CD14-positive monocyte (primary cell): ENCODE data around the gene TMEM120B. TPM values are rescaled to one million over a fixed set of nuclear protein-coding genes. Genes with fewer than 3 reads are reported as not detected.
"Not testable (repeated sequence)": the region's sequence is repeated elsewhere in the genome, so short reads cannot be mapped to it uniquely, and the experiment has no call there.

Source experiments
- DNase-seq, 3 donors: peaks; one replicate each; pipeline ENCODE4 v3.0.0-alpha.2; 2011 to 2022
- H2AFZ ChIP-seq: 2 replicates; pipeline ENCODE4 v1.6.0; 2012; ENCODE audit warnings: mild to moderate bottlenecking, low read depth, low read length, inconsistent platforms; ENCODE audit not compliant: insufficient read depth, poor library complexity, severe bottlenecking
- H3K27ac ChIP-seq, 2 donors: 1 replicate in 1 of 2; 2 replicates in 1 of 2; pipeline ENCODE4 v1.5.1; 2012 to 2013; ENCODE audit warnings: low read length in 2 of 2, control low read depth in 1 of 2, inconsistent platforms in 1 of 2, low read depth in 1 of 2, mild to moderate bottlenecking in 1 of 2
- H3K27me3 ChIP-seq, 2 donors: one replicate each; pipeline versions ENCODE4 v1.6.0 to v1.6.1; 2011 to 2013; ENCODE audit warnings: low read length in 2 of 2; ENCODE audit not compliant: control insufficient read depth in 2 of 2, insufficient read depth in 2 of 2
- H3K36me3 ChIP-seq, 2 donors: replicated peaks in 1 of 2; 1 replicate in 1 of 2; 2 replicates in 1 of 2; pipeline versions ENCODE4 v1.5.1 to v1.6.1; 2012 to 2013; ENCODE audit warnings: low read length in 2 of 2, control low read depth in 1 of 2, inconsistent platforms in 1 of 2, mild to moderate bottlenecking in 1 of 2; ENCODE audit not compliant: insufficient read depth in 2 of 2, control insufficient read depth in 1 of 2
- H3K4me1 ChIP-seq, 2 donors: 1 replicate in 1 of 2; 2 replicates in 1 of 2; pipeline versions ENCODE4 v1.5.1 to v1.6.1; 2012 to 2013; ENCODE audit warnings: low read length in 2 of 2, control low read depth in 1 of 2, inconsistent platforms in 1 of 2, mild to moderate bottlenecking in 1 of 2, moderate library complexity in 1 of 2; ENCODE audit not compliant: insufficient read depth in 2 of 2, control insufficient read depth in 1 of 2
- H3K4me2 ChIP-seq: replicated peaks from 2 replicates; pipeline ENCODE3; 2012; ENCODE audit warnings: low read length, moderate library complexity, mild to moderate bottlenecking; ENCODE audit not compliant: poor library complexity, severe bottlenecking; ENCODE audit errors: extremely low read depth
- H3K4me3 ChIP-seq, 3 experiments: fragments of 200-600 bp in 1 of 3; sonication (generic) in 1 of 3; replicated peaks in 1 of 3; 1 replicate in 2 of 3; 2 replicates in 1 of 3; pipeline ENCODE4 v1.5.1; 2011 to 2013; ENCODE audit warnings: low read length in 3 of 3, mild to moderate bottlenecking in 3 of 3, control low read depth in 2 of 3, low read depth in 2 of 3, inconsistent platforms in 1 of 3, moderate library complexity in 1 of 3
- H3K79me2 ChIP-seq: 2 replicates; pipeline ENCODE4 v1.6.0; 2012; ENCODE audit warnings: mild to moderate bottlenecking, control low read depth, inconsistent platforms, low read length, moderate library complexity; ENCODE audit not compliant: insufficient read depth
- H3K9ac ChIP-seq: 2 replicates; pipeline ENCODE4 v1.6.0; 2017; ENCODE audit warnings: low read length, mild to moderate bottlenecking; ENCODE audit not compliant: insufficient read depth, poor library complexity, severe bottlenecking
- H3K9me3 ChIP-seq, 2 donors: replicated peaks in 1 of 2; 1 replicate in 1 of 2; 2 replicates in 1 of 2; pipeline versions ENCODE4 v1.5.1 to v1.6.1; 2012 to 2013; ENCODE audit warnings: low read length in 2 of 2, control low read depth in 1 of 2; ENCODE audit not compliant: control insufficient read depth in 1 of 2, insufficient read depth in 1 of 2
- H4K20me1 ChIP-seq: 2 replicates; pipeline ENCODE4 v1.6.0; 2012; ENCODE audit warnings: mild to moderate bottlenecking, low read length, control low read depth, moderate library complexity; ENCODE audit not compliant: insufficient read depth
- H3K27ac Mint-ChIP-seq, 7 donors: one replicate each; pipeline ENCODE4 v1.8.0; 2020; ENCODE audit warnings: mild to moderate bottlenecking in 7 of 7, mixed read lengths in 7 of 7, moderate library complexity in 6 of 7, inconsistent platforms in 2 of 7
- H3K27me3 Mint-ChIP-seq, 3 donors: one replicate each; pipeline ENCODE4 v1.8.0; 2021 to 2022; ENCODE audit warnings: low read depth in 3 of 3, mild to moderate bottlenecking in 3 of 3, mixed read lengths in 3 of 3, moderate library complexity in 3 of 3, inconsistent platforms in 1 of 3
- H3K36me3 Mint-ChIP-seq, 2 donors: one replicate each; pipeline ENCODE4 v1.8.0; 2020; ENCODE audit warnings: mixed read lengths in 2 of 2, inconsistent platforms in 1 of 2, mild to moderate bottlenecking in 1 of 2
- H3K4me1 Mint-ChIP-seq: one replicate; pipeline ENCODE4 v1.8.0; 2020; ENCODE audit warnings: mild to moderate bottlenecking, mixed read lengths
- H3K4me3 Mint-ChIP-seq, 2 donors: one replicate each; pipeline ENCODE4 v1.8.0; 2020; ENCODE audit warnings: mild to moderate bottlenecking in 2 of 2, mixed read lengths in 2 of 2, moderate library complexity in 1 of 2
- H3K9me3 Mint-ChIP-seq, 7 donors: one replicate each; pipeline ENCODE4 v1.8.0; 2020 to 2022; ENCODE audit warnings: mixed read lengths in 7 of 7, mild to moderate bottlenecking in 6 of 7, moderate library complexity in 6 of 7, inconsistent platforms in 2 of 7
- CTCF ChIP-seq: fragments of 200-600 bp; IDR thresholded peaks from one replicate; pipeline ENCODE4 v1.8.0; 2022; ENCODE audit warnings: antibody characterized with exemption, mild to moderate bottlenecking
- WGBS: methylation state at CpG from one replicate; pipeline ENCODE4 v1.1.5; 2013; ENCODE audit warnings: missing lambda C conversion rate; ENCODE audit not compliant: insufficient coverage; 5-methylcytosine and 5-hydroxymethylcytosine counted together
- intact Hi-C, 2 donors: fragments of 100-400 bp; cut with micrococcal nuclease; formaldehyde crosslinking; loops; one replicate each; pipeline versions ENCODE4 v1.15.0 to v1.15.1; 2023
- polyA plus RNA-seq, 3 donors: library from polyadenylated mRNA; depleted of rRNA in 1 of 3; unstranded in 2 of 3; stranded (reverse) in 1 of 3; fragments of 300-500 nt in 2 of 3; fragments of >200 nt in 1 of 3; fragmentation: Illumina TruSeq in 2 of 3; gene quantifications; 1 replicate in 2 of 3; 2 replicates in 1 of 3; pipeline ENCODE4 v1.2.3, GENCODE V29; 2012 to 2021

Gene TMEM120B
- polyA plus RNA-seq, 3 donors, result 0.65 to 2.4 (median 1.1) TPM

DNA sequence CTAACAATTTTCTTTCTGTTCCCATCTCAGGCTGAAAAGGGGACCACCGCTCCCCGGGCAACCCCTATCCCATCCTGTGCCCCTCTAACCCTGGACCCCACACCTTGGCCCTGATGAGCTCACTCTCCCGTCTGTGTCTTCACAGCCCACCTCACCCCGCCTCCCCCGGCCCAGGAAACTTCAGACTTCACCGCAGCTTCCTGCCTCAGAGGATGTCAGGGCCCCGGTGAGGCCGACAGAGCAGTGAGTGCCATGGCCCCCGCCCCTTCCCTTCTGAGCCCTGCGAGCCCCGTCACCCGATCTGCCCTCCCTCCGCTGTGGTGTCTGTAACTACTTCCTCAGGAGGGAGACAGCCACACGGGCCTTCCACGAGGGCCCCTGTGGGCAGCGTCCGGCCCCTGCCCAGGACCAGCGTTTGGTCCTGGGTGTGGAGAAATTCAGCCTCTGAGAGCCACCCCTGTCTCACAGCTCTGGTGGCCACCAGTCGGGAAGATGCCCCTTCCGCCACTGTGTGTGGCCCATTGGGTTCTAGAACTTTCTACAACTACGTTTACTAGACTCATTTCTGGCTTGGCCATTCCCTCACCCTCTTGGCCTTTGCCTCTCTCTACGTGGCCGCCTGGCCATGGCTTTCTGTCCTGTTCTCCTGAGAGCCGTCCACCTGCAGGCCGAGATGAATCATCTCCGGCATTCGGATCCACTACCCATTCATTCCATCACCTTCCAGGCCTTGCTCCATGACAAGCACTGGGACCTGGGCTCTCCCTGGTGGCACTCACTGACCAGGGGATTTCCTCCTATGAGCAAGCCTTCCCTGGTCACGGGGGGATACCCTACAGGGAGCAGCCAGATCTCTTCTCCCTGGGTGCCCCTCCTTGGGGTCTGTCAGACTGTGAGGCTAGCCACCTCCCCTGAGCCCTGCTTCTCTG, 77.5 kb downstream of the TMEM120B start:
- H3K27me3 ChIP-seq, result no peaks in the 10 kb centered on the region
- 29% methylated on average over 23 of the region's 28 CpGs for WGBS
- peak overlapping the region; percentile 74 to 89 for H3K4me3 Mint-ChIP-seq
- peaks cover 0 to under 1% of the 10 kb centered on the region in 2 donors for H3K36me3 ChIP-seq
- peak overlapping the region; percentile 63 for H2AFZ ChIP-seq
- peak; percentile 96 to 97 (median 96) for DNase-seq
- H3K9me3 Mint-ChIP-seq, result peaks cover 0 to 2% (median 0%) of the 10 kb centered on the region in 7 donors
- H4K20me1 ChIP-seq, result peaks cover 8% of the 10 kb centered on the region
- peak overlapping the region; percentile 8 to 64 (median 17) for H3K4me3 ChIP-seq
- peaks cover 86 to 91% of the 10 kb centered on the region in 2 donors for H3K4me1 ChIP-seq
- peaks cover 77% of the 10 kb centered on the region for H3K4me1 Mint-ChIP-seq
- H3K27me3 Mint-ChIP-seq, result peaks cover 0 to 3% (median 0%) of the 10 kb centered on the region in 3 donors
- H3K27ac Mint-ChIP-seq, result peak overlapping the region; percentile 98 to 100 (median 100)
- H3K9me3 ChIP-seq, result no peaks in the 10 kb centered on the region
- H3K27ac ChIP-seq, result peak overlapping the region; percentile 98 to 99
- H3K36me3 Mint-ChIP-seq, result peaks cover 16 to 23% of the 10 kb centered on the region in 2 donors
- peak overlapping the region; percentile 81 for H3K9ac ChIP-seq
- intact Hi-C loops, result loop anchor here (5.0 to 10.0 kb wide), 4 partner anchors 93 to 295 kb away; partner anchors contain the start of gene ORAI1 (in 1 of the 2)
- peaks cover 46% of the 10 kb centered on the region for H3K79me2 ChIP-seq
- H3K4me2 ChIP-seq, result peak overlapping the region; percentile 70
- no peak for TF ChIP-seq CTCF

GRCh38 chr12:121790785-121791184, 78.2 kb downstream of the TMEM120B start:
- Histone ChIP-seq H3K4me2 (peak overlapping the region; percentile 70), H3K79me2 (peaks cover 48% of the 10 kb centered on the region), H4K20me1 (peaks cover 15% of the 10 kb centered on the region), H3K9ac (peak overlapping the region; percentile 81), H3K4me1 (peaks cover 92 to 97% of the 10 kb centered on the region in 2 donors), H3K4me3 (peak overlapping the region in 1 of 3 experiments; percentile 36), H3K27ac (peak overlapping the region; percentile 98 to 99)
- not testable (repeated sequence) for DNase-seq, H3K9me3 ChIP-seq, H3K9me3 Mint-ChIP-seq, H3K36me3 ChIP-seq, H3K27me3 Mint-ChIP-seq, H2AFZ ChIP-seq, H3K27me3 ChIP-seq
- 86% methylated on average over 5 of the region's 8 CpGs for WGBS
- H3K4me1 Mint-ChIP-seq, result peaks cover 80% of the 10 kb centered on the region
- intact Hi-C loops, result loop anchor here (5.0 to 10.0 kb wide), 4 partner anchors 93 to 294 kb away; partner anchors contain the start of gene ORAI1 (in 1 of the 2)
- H3K27ac Mint-ChIP-seq, result peak overlapping the region; percentile 98 to 100 (median 100)
- H3K36me3 Mint-ChIP-seq, result peaks cover 14 to 28% of the 10 kb centered on the region in 2 donors
- H3K4me3 Mint-ChIP-seq, result peak overlapping the region in 1 of 2 donors; percentile 65
